HG03439 (cell line): ENCODE results near the gene SPARC.

Experiments used
- ATAC-seq: cut with Tn5 transposase; IDR thresholded peaks from one replicate; pipeline ENCODE4 v1.9.1; 2021; ENCODE audit warnings: mild to moderate bottlenecking, moderate library complexity; ENCODE audit not compliant: unreplicated experiment

Gene SPARC

DNA sequence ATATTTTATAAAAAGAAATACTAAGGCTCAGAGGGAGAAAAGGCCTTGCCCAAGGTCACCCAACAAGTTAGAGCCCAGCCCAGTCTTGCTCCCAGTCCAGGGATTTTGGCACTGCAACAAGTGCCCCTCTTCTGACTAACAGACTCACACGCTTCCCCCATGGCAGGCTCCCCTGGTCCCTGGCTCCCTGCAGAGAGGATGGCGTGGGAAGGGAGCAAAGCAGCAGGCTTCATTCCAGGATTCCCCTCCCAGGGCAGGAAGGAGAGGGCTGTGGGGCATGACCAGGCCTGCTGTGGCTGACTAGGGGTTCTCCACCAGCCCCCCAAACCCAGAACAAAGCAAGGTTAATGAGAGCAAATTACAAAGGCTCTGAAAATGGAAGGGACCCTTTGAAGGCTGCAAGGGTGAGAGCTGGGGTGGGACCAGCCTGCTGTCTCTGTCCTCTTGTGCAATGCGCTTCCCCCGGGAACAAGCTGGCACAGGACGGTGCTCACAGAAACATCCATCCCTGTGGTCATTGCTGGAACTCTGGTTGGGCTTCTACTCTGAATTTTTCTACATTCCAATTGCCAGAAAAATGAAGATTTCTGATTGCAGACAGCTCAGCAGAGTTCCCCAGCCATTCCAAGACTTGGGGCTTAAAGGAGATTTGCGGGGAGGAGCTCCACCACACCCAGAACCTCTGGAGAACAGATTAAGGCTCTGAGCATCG lies 58.4 kb downstream of the SPARC start:
- no peak for ATAC-seq

GRCh38 chr5:151627650-151628049 lies 59.1 kb downstream of the SPARC start:
- ATAC-seq, result no peak

DNA sequence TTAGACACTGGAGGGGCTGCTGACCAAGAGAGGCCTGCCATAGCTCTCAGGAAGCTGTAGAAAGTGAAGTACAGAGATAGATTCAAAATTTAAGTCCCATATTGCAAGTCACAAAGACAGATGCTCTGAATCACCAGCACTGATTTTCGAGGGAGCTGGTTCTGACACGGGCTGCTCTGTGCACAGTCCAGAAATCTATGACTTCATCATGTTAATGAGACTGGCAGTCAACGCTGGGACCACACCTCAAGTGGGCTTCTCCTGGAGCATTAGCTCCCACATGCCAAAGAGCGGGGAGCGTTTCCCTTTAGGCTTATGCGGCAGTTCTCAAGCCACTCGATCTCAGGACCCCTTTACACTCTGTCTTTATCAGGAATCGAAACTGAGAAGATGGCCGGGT lies 61.4 kb downstream of the SPARC start:
- ATAC-seq, result no peak

DNA sequence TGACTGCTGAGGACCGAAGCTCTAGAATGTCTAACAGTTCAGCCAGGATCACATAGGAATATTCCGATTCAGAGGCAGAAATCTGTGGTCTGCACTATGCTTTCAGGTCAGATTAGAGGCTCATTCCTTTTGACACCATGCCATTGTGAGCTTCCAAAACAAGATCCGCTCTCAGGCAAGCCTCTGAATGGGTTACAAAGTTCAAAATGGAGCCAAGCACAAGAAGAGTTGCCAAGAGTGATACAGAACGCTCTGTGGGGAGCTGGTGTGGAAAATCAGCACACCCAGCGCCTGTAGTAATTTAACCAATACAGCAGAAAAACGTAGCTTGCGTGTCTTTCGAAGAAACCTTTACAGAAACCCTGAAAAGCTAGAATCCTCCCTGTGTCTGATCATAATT lies 62.2 kb downstream of the SPARC start:
- ATAC-seq, result no peak

DNA sequence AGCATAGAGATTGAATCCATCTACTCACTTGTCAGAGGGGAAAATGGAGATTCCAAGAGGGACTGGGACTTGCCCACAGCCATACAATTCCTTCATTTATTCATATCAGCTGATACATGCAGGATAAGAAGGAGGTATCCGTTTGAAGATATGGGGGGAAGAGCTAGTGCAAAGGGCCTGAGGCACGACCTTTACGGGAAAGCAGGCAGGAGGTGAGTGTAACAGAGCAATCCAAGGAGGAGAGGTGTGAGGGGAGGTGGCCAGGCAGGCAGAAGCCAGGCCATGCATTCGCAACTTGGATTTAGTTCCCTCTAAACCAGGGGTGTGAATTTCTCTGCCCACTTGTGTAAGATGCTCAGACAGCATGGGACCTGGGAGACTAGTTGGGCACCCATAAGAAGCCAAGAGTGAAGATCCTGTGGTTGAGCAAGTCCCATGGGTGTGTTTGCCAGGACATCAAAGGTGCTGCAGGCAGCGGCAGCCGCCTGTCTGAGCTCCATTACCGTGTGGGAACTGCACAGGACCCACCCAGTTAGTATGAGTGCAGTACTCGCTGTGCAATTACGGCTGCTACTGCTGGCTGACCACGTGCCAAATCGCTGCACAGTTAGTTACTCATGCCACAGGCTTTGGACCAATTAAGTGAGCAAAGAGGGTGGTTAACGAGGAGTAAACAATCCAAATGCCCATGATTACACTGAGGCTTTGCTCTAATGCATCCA lies 64.2 kb downstream of the SPARC start:
- no peak for ATAC-seq

DNA sequence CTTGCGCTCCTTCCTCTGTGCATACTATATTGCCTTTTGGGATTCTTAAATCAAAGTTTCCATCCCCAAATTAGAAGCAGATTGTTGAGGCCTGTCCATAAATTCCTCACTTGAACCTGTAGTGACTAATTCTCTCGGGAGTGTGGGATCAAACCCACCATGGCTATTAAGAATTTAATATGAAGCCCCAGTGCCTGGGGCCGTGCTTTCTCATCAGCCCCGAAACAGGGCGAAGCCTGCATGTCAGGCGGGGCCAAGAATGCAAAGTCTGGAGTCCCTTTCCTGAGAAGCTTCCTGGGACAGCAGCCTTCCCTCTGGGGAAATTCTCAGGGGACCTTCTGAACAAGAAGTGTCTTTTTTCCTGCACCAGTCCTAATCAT lies 66.3 kb downstream of the SPARC start:
- no peak for ATAC-seq

DNA sequence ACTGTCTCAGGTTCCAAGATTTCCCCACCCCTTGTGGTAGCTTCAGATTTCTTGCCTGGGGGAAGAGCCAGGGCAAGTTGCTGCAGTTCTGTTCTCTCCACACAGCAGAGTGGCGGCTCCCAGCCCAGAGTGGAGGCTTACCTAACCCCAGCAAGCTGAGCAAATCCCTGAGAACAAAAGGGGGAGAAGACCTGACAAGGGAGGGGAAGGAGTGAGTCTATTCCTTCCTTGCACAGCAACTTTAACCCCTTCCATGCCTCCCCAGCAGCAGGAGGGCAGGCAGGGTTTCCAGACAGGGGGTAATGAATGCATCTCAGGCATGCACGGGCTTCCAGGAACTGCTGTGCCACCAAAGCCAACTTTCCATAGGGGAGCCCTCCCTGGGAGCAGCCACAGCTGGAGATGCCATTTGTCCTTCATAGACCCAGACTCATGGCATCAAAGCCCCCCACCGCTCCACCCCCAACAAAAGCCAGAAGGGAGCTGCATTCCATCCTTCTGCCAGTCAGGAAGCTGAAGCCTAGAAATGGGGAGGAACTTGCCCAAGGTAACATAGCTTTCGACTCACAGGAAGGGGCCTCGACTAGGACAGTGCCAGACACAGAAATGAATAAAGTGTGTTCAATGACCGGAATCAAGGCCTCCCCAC lies 66.8 kb downstream of the SPARC start:
- ATAC-seq, result no peak

DNA sequence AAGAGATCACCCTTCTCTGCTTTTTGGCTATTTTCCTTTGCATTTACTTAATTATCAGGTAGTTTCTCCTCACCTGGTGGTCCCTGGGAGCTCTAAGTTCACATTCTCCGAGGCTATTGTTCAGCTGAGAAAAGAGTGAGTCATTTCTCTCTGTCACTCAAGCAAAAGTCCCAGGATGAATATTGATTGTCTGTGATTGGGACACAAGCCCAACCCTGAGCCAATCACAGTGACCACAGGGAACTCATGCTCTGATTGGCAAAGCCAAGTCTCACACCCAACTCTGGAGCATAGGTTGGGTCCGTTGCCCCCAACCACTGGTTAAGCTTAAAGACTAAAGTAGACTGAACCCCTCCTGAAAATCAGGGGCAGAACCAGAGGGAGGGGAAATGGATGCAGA lies 67.8 kb downstream of the SPARC start:
- ATAC-seq, result no peak

- no peak for ATAC-seq
Measured at GRCh38 chr5:151617841-151618710, 68.6 kb downstream of the SPARC start.

GRCh38 chr5:151617383-151617840 lies 69.3 kb downstream of the SPARC start:
- ATAC-seq, result no peak

DNA sequence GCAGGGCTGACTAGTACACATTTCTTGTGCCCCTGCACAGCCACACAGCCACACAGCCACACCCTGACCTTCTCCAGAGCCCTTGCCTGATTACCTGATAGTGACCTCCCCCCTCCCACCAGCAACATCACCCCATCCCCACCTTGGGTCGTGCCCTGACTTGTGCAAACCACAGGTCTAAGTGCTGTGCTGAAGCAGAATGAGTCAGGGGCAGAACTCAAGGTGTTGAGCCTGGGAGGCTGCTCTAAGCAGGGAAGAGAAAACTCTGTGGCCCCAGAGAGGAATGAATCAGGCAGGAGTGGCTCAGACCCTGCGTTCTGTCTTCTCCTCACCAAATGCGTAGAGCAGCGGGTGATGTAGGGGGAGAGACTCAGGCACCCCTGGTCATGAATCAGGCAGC lies 71.3 kb downstream of the SPARC start:
- ATAC-seq, result no peak

GRCh38 chr5:151614565-151614964 lies 72.2 kb downstream of the SPARC start:
- ATAC-seq, result no peak

GRCh38 chr5:151612689-151613427 lies 73.9 kb downstream of the SPARC start:
- ATAC-seq, result peak; percentile 75

- ATAC-seq, result no peak
Measured at GRCh38 chr5:151611127-151611775, 75.5 kb downstream of the SPARC start.
